ENCODE measurements around the gene AGPAT3.
"Not testable (repeated sequence)": the region's sequence is repeated elsewhere in the genome, so short reads cannot be mapped to it uniquely, and the experiment has no call there.

The AGPAT3 gene

GRCh38 chr21:43864962-43865539 is at the start of gene AGPAT3:
AGPAT3 (plus strand) TSS chr21:43865223; CDS start chr21:43959682, 94,459 bp downstream.
- peak; percentile 20; the same call in 1 of the 2 replicates for TF ChIP-seq POLR2A (IDR thresholded peaks at IDR 0.05; ENCODE audit: low read depth, low read length)
- peak; percentile 65 for DNase-seq (ENCODE audit: insufficient read length, low spot score)
- FAIRE-seq: no peak

GRCh38 chr21:43815991-43816390 is 49.0 kb upstream of the AGPAT3 start:
- no peak for TF ChIP-seq POLR2A (IDR thresholded peaks at IDR 0.05; ENCODE audit: low read depth, low read length)
- DNase-seq (ENCODE audit: insufficient read length, low spot score) (no peak), FAIRE-seq (no peak)

DNA sequence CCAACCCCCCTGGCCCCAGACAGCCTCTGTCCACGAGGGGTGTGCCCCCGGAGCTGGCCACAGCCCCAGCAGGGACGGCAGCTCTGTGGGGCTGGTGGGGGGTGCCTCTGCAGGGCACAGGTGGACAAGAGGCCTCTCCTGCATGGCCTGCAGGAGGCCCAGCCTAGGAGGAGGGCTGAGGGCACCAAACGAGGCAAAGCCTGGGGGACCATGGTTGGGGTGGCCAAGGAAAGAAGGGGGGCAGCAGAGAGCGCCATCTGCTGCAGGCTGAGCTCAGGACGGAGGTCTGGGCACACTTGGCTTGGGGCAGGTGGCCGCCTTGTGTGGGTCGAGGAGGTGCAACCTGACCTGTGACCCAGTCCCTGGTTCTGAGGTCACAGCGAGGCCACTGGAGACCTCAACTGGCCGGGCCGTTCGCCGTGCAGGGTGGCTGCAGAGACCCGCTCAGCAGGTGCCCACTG is 48.4 kb upstream of the AGPAT3 start:
- TF ChIP-seq POLR2A (IDR thresholded peaks at IDR 0.05; ENCODE audit: low read depth, low read length): no peak
- FAIRE-seq (no peak), DNase-seq (ENCODE audit: insufficient read length, low spot score) (no peak)

DNA sequence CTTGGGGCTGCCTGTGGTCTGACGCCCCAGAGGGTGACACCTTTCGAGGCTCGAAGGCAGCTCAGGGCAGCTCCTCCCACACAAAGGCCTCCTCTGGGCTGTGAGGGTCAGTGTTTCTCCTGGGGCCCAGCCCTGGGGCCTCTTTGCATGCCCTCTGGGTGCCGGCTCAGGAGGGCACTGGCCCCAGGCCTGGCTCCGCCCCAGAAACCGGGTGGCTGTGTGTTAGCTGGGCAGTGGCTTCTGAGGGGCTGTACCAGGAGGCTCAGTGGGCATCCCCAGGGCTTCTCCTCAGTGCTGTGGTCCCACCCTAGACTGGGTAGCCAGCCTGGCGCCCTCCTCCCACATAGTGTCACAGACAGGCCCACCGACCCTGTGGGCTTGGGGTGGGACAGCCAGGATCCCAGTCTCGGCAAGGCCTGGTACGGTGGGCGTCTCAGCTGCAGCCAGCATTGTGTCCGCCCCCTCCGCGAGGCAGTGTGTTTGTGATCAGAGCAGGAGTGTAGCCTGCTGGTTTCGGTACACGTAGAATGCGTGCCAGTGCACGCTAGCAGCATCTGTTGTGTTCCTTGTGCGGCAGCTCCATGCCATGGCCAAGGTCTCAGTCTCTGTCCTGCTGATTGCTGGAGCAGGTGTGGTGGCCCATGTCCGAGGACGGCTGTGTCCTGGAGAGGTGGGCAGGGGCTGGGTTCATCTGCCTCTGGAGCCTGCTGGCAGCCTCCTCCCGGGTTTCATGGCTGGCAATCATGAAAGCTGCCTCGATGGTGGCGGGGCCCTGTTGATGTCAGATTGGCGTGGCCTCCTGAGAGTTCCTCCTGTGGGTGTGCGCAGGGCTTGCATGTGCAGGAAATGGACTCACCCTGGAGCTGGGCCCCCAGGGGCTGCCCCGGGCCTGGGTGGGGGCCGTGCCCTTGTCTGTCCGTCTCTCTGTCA is 47.6 kb upstream of the AGPAT3 start:
- TF ChIP-seq POLR2A (IDR thresholded peaks at IDR 0.05; ENCODE audit: low read depth, low read length): no peak
- DNase-seq (ENCODE audit: insufficient read length, low spot score): no peak
- no peak for FAIRE-seq

DNA sequence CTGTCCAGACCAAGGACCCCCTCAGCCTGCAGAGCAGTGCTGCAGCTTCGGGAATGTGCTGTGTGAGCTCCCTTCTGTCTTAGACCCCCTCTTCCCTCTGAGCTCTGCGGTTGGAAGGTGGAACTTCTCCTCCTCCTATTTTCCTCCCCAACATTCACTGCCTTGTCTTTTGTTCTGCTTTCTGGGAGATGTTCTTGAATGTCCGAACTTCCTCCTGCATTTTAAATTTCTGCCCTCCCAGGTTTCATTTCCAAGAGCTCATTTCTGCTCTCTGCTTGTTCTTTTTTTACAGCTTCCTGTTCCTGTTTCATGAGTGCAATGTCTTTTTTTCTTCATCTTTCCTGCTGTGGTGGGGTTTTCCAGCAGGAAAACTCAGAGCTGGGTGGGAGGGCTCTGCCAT is 46.3 kb upstream of the AGPAT3 start:
- no peak for FAIRE-seq
- no peak for DNase-seq (ENCODE audit: insufficient read length, low spot score)

DNA sequence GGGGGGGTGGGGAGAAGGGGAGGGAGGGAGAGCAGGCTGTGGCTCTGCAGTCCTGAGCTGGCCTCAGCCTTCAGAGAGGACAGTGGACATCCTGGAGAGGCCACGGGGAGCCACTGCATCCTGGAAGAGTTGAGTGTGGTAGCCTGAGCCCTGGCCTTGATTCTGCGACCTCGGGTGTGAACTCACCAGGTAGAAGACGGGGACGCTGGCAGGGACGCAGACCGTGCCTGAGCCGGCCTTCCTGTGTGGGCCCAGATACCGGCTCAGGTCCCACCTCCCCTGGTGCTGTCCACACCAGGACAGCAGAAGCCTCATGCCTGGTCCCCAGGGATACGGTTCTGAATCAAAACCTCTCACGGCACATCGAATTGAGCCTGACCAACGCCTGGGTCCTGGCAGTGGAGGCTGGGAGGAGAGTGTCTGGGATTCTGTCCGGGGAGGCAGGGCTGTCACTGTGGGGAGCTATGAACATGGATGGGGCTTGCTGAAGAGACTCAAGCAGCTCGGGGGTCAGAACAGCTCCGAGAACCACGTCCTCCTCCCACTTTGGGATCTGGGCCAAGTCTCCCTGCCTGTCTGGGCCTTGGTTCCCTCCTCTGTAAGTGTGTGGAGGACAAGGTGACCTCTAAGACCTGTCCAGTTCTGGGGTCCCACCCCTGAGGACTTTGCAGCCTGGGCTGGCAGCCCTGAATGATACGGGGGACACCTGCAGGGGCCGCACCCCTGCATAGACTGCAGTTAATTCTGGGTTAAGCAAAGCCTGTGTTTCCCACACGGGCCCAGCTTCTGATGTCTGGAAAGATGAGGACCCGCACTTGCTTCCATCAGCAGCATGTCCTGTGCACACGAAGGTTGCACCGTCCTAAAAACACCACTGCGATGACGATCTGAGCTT is 45.3 kb upstream of the AGPAT3 start:
- DNase-seq (ENCODE audit: insufficient read length, low spot score) (no peak), FAIRE-seq (no peak)
- no peak for TF ChIP-seq POLR2A (IDR thresholded peaks at IDR 0.05; ENCODE audit: low read depth, low read length)

More for the DNA sequence above, 46.3 kb upstream of the AGPAT3 start:
- no peak for TF ChIP-seq POLR2A (IDR thresholded peaks at IDR 0.05; ENCODE audit: low read depth, low read length)

DNA sequence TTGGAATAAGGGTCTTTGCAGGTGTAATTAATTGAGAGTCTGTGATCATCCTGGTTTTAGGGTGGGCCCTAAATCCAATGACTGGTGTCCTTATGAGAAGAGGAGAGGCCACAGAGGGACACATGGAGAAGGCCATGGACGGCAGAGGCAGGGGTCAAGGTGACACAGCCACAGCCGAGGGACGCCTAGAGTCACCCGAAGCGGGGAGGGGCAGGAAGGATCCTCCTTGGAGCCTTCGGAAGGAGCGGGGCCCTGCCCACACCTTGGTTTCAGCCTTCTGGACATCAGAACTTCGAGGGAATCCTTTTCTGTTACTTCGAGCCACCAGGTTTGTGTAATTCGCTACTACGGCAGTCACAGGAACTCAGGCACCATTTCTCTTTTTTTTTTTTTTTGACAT is 44.6 kb upstream of the AGPAT3 start:
- TF ChIP-seq POLR2A (IDR thresholded peaks at IDR 0.05; ENCODE audit: low read depth, low read length): no peak
- FAIRE-seq (no peak), DNase-seq (ENCODE audit: insufficient read length, low spot score) (no peak)

DNA sequence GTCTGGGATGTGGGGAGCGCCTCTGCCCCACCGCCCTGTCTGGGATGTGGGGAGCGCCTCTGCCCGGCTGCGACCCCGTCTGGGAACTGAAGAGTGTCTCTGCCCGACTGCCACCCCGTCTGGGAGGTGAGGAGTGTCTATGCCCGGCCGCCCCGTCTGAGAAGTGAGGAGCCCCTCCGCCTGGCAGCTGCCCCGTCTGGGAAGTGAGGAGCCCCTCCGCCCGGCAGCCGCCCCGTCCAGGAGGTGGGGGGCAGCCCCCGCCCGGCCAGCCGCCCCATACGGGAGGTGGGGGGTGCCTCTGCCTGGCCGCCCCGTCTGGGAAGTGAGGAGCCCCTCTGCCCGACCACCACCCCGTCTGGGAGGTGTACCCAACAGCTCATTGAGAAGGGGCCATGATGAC is 42.9 kb upstream of the AGPAT3 start:
- FAIRE-seq; DNase-seq (ENCODE audit: insufficient read length, low spot score): not testable (repeated sequence)

DNA sequence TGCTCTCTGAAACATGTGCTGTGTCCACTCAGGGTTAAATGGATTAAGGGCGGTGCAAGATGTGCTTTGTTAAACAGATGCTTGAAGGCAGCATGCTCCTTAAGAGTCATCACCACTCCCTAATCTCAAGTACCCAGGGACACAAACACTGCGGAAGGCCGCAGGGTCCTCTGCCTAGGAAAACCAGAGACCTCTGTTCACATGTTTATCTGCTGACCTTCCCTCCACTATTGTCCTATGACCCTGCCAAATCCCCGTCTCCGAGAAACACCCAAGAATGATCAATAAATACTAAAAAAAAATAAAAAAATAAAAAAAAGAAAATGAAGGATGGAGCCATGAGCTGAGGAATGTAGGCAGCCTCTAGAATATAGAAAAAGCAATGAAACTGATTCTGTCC is 42.3 kb upstream of the AGPAT3 start:
- FAIRE-seq; DNase-seq (ENCODE audit: insufficient read length, low spot score): not testable (repeated sequence)

DNA sequence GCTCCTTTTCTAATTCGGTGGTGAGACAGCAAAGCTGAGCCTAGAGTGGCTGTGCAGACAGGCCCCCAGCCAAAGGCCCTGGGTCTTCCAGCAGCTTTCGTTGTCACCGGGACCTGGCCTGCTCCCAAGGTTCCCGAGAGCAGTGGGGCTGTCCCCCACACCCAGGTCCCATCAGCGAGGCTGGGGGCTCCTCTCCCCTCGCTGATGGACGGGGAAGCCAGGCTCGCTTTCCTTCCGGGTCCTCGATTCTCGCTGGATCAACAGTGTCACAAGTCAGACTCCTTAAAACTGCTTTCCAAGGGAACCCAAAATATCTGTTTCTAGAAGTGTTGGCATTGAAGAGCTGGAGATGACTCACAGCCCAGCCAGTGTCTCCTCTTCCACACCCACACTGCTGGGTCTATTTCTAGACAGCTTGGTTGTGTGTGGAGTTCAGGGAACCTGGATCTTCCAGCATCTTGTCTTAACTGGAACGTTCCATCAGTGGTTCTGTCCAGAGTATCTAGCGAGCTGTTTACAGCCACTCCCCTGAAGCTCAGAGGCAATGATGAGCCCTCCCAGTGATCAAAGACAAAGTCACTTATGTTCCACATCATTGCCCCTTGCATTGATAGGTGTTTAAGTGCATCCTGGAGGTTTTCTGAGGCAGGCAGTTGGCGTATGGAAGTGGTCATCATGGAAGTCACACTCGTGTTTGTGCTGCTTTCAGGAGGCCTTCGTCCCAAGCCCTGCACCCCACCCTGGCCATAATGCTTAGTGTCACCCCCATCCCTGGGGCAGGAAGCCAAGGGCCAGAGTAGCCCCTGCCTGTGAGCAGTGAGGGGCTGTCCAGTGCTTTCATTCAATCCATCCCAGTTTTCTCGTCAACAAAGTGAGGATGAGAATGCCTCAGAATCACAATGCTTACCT is 40.4 kb upstream of the AGPAT3 start:
- DNase-seq (ENCODE audit: insufficient read length, low spot score): peak; percentile 69
- TF ChIP-seq POLR2A (IDR thresholded peaks at IDR 0.05; ENCODE audit: low read depth, low read length): no peak
- no peak for FAIRE-seq

- no peak for DNase-seq (ENCODE audit: insufficient read length, low spot score)
- FAIRE-seq: no peak
- no peak for TF ChIP-seq POLR2A (IDR thresholded peaks at IDR 0.05; ENCODE audit: low read depth, low read length)
Observed at GRCh38 chr21:43825242-43825935, 39.6 kb upstream of the AGPAT3 start.

DNA sequence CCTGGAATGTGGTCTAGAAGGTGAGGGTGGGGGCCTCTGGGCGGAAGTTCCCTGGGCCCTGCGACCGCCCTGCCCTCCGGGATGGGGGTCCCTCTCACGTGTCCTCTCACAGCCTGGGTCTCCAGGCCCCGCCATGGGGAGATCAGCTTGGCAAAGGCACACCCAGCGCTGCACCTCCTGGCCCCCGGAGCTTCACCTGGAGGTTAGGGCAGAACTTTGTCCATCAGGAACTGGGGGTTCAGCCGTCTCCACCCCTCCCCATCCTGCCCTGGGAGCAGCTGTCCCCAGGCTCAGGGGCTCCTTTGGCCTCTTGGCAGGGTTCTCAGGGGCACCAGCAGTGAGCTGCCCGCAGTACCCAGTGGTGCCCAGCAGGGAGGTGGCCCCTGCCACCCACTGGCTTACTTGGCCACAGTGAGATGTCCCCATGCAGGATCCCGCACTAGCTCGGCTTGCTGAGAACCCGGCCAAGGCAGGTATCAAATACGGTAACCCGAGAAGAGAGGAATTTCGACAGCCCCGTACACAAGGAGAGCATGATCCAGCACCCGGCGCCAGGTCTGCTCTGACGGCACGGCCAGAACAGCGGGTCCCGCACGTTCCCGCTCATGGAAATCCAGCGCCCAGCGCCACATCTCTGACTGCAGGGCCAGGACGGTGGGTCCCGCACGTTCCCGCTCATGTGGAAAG is 38.9 kb upstream of the AGPAT3 start:
- no peak for FAIRE-seq
- TF ChIP-seq POLR2A (IDR thresholded peaks at IDR 0.05; ENCODE audit: low read depth, low read length): no peak
- no peak for DNase-seq (ENCODE audit: insufficient read length, low spot score)

All from H54 (cell line).